K562 (cell line): Measurements from ENCODE around the gene CTSW. TPM values are rescaled to one million over a fixed set of nuclear protein-coding genes. Genes with fewer than 3 reads are reported as not detected.
A peak's percentile ranks its signal among the peaks of the same experiment; 100 is the strongest.

Experiments used
- BMI1 ChIP-seq: fragments of 150-350 bp; IDR thresholded peaks from 2 replicates; pipeline ENCODE4 v1.6.1; 2014; ENCODE audit warnings: low read length
- CBX5 ChIP-seq: IDR thresholded peaks from 2 replicates; pipeline ENCODE4 v1.6.1; 2014; ENCODE audit warnings: low read depth, borderline replicate concordance
- CEBPG ChIP-seq, 3 experiments: fragments of 200-800 bp in 1 of 3; sonication (Bioruptor generic) in 1 of 3; sonication (generic) in 1 of 3; formaldehyde crosslinking in 1 of 3; IDR thresholded peaks in 2 of 3; conservative IDR thresholded peaks in 1 of 3; 2 replicates each; pipeline versions ENCODE4 v1.6.1 to v1.8.0; 2016 to 2022; ENCODE audit warnings: missing compliant biosample characterization in 2 of 3, missing genetic modification characterization in 2 of 3, mild to moderate bottlenecking in 1 of 3, missing genetic modification reagents in 1 of 3
- CHD1 ChIP-seq: fragments of 200-600 bp; sonication (generic); IDR thresholded peaks from one replicate; pipeline ENCODE4 v1.6.1; 2012; ENCODE audit warnings: mild to moderate bottlenecking, moderate library complexity, low read length, inconsistent platforms
- CREM ChIP-seq: IDR thresholded peaks from 2 replicates; pipeline ENCODE4 v1.6.1; 2014; ENCODE audit warnings: antibody characterized with exemption, low read depth
- HNRNPL ChIP-seq: fragments of 200-400 bp; formaldehyde crosslinking; IDR thresholded peaks from 2 replicates; pipeline ENCODE4 v1.6.1; 2017; ENCODE audit warnings: low read depth, mild to moderate bottlenecking, low read length
- MCM5 ChIP-seq: fragments of 450-650 bp; IDR thresholded peaks from 2 replicates; pipeline ENCODE4 v1.6.1; 2016; ENCODE audit warnings: low read depth
- NEUROD1 ChIP-seq: fragments of 150-350 bp; IDR thresholded peaks from 2 replicates; pipeline ENCODE4 v1.6.1; 2014; ENCODE audit warnings: borderline replicate concordance, low read length, low read depth; ENCODE audit not compliant: partially characterized antibody
- PHB ChIP-seq: fragments of 250-450 bp; sonication (Bioruptor Pico); IDR thresholded peaks from 2 replicates; pipeline ENCODE4 v1.5.0; 2021
- POLR2AphosphoS2 ChIP-seq: IDR thresholded peaks from 2 replicates; pipeline ENCODE4 v1.6.1; 2012; ENCODE audit warnings: low read length, improper control_type of control experiment
- POLR2B ChIP-seq: fragments of 450-650 bp; IDR thresholded peaks from 2 replicates; pipeline ENCODE4 v1.6.1; 2018; ENCODE audit warnings: low read depth; ENCODE audit not compliant: partially characterized antibody
- PRPF4 ChIP-seq: fragments of 200-400 bp; formaldehyde crosslinking; IDR thresholded peaks from one replicate; pipeline ENCODE4 v1.6.1; 2017; ENCODE audit warnings: low read length, low read depth, mild to moderate bottlenecking; ENCODE audit not compliant: insufficient read depth, poor library complexity, severe bottlenecking
- SRSF9 ChIP-seq: fragments of 200-400 bp; formaldehyde crosslinking; IDR thresholded peaks from 2 replicates; pipeline ENCODE4 v1.6.1; 2017; ENCODE audit warnings: low read depth, low read length, borderline replicate concordance
- TEAD1 ChIP-seq, 2 experiments: fragments of 450-650 bp in 1 of 2; sonication (generic) in 1 of 2; formaldehyde crosslinking; IDR thresholded peaks; 2 replicates each; pipeline versions ENCODE4 v1.4.0 to v1.8.0; 2020 to 2022; ENCODE audit warnings: mild to moderate bottlenecking in 2 of 2, missing genetic modification reagents in 1 of 2
- ZNF274 ChIP-seq: IDR thresholded peaks from 2 replicates; pipeline ENCODE4 v1.6.1; 2011; ENCODE audit warnings: low read depth, mild to moderate bottlenecking, low read length, moderate library complexity, borderline replicate concordance
- polyA plus RNA-seq, 8 experiments: library from polyadenylated mRNA; depleted of rRNA in 4 of 8; stranded (reverse) in 5 of 8; unstranded in 3 of 8; fragments of >200 nt; fragmentation: Nextera tagmentation in 2 of 8; fragmentation: Illumina TruSeq in 1 of 8; extraction: Ambion mirVana in 2 of 8; extraction: Trizol in 1 of 8; gene quantifications; 2 replicates each; pipeline versions ENCODE4 v1.2.1 to v1.2.3, GENCODE V29; 2011 to 2014; ENCODE audit warnings: inconsistent platforms in 1 of 8, missing spikeins in 1 of 8
- total RNA-seq, 7 experiments: library from RNA; depleted of rRNA in 6 of 7; stranded (reverse); fragments of >200 nt in 6 of 7; fragmentation: Illumina TruSeq in 2 of 7; extraction: Trizol in 2 of 7; gene quantifications; 2 replicates each; pipeline versions ENCODE4 v1.2.1 to v1.2.3, GENCODE V29; 2011 to 2021; ENCODE audit warnings: low replicate concordance in 1 of 7
- TF ChIP-seq, protein P1 (sequence below): sonication (generic); formaldehyde crosslinking; IDR thresholded peaks from 2 replicates; pipeline ENCODE4 v1.8.0; 2022; ENCODE audit warnings: missing genetic modification reagents, mild to moderate bottlenecking, borderline replicate concordance
- TF ChIP-seq, protein P2 (sequence below): sonication (generic); formaldehyde crosslinking; IDR thresholded peaks from 2 replicates; pipeline ENCODE4 v1.8.0; 2022; ENCODE audit warnings: mild to moderate bottlenecking, missing genetic modification reagents, borderline replicate concordance
- TF ChIP-seq, protein P3 (sequence below): sonication (generic); IDR thresholded peaks from 2 replicates; pipeline ENCODE4 v1.6.1; 2016
- TF ChIP-seq, protein P4 (sequence below): sonication (generic); formaldehyde crosslinking; IDR thresholded peaks from 2 replicates; pipeline ENCODE4 v1.5.0; 2020; ENCODE audit warnings: missing genetic modification reagents
- TF ChIP-seq, protein P5 (sequence below): fragments of 250-450 bp; sonication (Bioruptor Pico); IDR thresholded peaks from 2 replicates; pipeline ENCODE4 v1.9.0; 2021; ENCODE audit warnings: mild to moderate bottlenecking

CTSW gene
- total and polyA plus RNA-seq, 9 of the 15 experiments (the other 6 are each of a cell fraction or from before 2014, with no cell fraction given), result 0.04 TPM; not detected in 8

DNA sequence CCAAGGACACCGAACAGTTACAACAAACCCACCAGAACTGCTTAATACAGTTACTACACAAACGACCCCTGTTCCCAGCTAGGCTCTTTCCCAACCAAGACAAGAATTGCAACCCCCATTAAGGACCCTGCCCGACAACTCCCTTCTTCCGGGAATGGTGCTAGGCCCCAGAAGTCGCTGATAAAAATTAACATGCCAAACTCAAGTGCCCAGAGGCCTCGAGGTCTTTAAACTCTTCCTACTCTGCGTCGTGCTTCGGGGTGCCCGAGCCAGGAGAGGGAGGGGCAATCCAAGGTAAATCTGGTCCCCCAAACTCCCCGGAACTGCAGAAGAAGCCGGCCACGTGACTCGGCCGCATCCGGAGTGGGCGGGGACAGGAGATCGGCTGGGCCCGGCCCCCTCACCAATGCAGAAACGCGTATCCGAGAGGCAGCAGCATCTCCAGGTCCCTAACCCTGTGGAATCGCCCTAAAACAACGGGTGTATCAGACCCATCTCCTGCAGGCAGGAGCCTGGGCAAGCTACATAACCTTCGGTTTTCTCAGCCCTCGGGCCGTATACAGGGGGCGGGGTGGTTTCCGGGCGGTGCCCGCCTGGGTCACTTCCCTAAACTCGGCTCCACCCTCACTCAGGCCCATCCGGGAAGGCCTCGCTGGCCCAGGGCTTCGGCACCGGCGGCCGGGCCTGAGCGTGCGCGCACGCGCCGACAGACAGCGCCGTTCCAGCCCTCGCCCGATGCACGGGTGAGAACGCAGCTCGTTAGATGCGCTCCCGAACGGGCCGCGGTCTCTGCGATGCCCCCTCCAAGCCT lies 22.7 kb upstream of the CTSW start (continued):
- TF ChIP-seq CHD1 (no peak), CEBPG (CRISPR knock-in tag; IDR thresholded peaks at IDR 0.05) (peak; percentile 40; the same call in 1 of the 2 replicates), CEBPG (tag; conservative IDR thresholded peaks at IDR 0.05 in 1 of 2, IDR thresholded peaks at IDR 0.05 in 1 of 2) (no peak), PRPF4 (peak; percentile 90), BMI1 (no peak), NEUROD1 (peak; percentile 5), CBX5 (no peak), PHB (CRISPR knock-in tag) (0 out of 2 replicates have a peak, but pooled peaks have one; percentile 29), ZNF274 (no peak), HNRNPL (peak; percentile 83), POLR2AphosphoS2 (no peak; the same call in 1 of the 2 replicates), SRSF9 (no peak), MCM5 (no peak), TEAD1 (CRISPR knock-in tag; IDR thresholded peaks at IDR 0.05) (peak in 1 of 2 experiments; percentile 18; a peak in 1 of 4 replicates), POLR2B (peak; percentile 58), CREM (no peak)
- TF ChIP-seq, protein P1, sequence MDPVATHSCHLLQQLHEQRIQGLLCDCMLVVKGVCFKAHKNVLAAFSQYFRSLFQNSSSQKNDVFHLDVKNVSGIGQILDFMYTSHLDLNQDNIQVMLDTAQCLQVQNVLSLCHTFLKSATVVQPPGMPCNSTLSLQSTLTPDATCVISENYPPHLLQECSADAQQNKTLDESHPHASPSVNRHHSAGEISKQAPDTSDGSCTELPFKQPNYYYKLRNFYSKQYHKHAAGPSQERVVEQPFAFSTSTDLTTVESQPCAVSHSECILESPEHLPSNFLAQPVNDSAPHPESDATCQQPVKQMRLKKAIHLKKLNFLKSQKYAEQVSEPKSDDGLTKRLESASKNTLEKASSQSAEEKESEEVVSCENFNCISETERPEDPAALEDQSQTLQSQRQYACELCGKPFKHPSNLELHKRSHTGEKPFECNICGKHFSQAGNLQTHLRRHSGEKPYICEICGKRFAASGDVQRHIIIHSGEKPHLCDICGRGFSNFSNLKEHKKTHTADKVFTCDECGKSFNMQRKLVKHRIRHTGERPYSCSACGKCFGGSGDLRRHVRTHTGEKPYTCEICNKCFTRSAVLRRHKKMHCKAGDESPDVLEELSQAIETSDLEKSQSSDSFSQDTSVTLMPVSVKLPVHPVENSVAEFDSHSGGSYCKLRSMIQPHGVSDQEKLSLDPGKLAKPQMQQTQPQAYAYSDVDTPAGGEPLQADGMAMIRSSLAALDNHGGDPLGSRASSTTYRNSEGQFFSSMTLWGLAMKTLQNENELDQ (CRISPR knock-in tag), result 0 out of 2 replicates have a peak, but pooled peaks have one; percentile 65
- TF ChIP-seq, protein P2, sequence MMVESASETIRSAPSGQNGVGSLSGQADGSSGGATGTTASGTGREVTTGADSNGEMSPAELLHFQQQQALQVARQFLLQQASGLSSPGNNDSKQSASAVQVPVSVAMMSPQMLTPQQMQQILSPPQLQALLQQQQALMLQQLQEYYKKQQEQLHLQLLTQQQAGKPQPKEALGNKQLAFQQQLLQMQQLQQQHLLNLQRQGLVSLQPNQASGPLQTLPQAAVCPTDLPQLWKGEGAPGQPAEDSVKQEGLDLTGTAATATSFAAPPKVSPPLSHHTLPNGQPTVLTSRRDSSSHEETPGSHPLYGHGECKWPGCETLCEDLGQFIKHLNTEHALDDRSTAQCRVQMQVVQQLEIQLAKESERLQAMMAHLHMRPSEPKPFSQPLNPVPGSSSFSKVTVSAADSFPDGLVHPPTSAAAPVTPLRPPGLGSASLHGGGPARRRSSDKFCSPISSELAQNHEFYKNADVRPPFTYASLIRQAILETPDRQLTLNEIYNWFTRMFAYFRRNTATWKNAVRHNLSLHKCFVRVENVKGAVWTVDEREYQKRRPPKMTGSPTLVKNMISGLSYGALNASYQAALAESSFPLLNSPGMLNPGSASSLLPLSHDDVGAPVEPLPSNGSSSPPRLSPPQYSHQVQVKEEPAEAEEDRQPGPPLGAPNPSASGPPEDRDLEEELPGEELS (CRISPR knock-in tag), result peak; percentile 92; the same call in 1 of the 2 replicates
- TF ChIP-seq, protein P3, sequence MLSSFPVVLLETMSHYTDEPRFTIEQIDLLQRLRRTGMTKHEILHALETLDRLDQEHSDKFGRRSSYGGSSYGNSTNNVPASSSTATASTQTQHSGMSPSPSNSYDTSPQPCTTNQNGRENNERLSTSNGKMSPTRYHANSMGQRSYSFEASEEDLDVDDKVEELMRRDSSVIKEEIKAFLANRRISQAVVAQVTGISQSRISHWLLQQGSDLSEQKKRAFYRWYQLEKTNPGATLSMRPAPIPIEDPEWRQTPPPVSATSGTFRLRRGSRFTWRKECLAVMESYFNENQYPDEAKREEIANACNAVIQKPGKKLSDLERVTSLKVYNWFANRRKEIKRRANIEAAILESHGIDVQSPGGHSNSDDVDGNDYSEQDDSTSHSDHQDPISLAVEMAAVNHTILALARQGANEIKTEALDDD, result no peak
- TF ChIP-seq, protein P4, sequence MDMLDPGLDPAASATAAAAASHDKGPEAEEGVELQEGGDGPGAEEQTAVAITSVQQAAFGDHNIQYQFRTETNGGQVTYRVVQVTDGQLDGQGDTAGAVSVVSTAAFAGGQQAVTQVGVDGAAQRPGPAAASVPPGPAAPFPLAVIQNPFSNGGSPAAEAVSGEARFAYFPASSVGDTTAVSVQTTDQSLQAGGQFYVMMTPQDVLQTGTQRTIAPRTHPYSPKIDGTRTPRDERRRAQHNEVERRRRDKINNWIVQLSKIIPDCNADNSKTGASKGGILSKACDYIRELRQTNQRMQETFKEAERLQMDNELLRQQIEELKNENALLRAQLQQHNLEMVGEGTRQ (CRISPR knock-in tag), result peak; percentile 95
- TF ChIP-seq, protein P5, sequence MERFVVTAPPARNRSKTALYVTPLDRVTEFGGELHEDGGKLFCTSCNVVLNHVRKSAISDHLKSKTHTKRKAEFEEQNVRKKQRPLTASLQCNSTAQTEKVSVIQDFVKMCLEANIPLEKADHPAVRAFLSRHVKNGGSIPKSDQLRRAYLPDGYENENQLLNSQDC, result no peak
